CD4-positive, alpha-beta T cell treated with Interleukin-17A for 1 hour (primary cell): ENCODE measurements around the gene MYO7B.

Experiments
- DNase-seq: peaks from one replicate; pipeline ENCODE4 v3.0.0-alpha.2; 2020

MYO7B gene

DNA sequence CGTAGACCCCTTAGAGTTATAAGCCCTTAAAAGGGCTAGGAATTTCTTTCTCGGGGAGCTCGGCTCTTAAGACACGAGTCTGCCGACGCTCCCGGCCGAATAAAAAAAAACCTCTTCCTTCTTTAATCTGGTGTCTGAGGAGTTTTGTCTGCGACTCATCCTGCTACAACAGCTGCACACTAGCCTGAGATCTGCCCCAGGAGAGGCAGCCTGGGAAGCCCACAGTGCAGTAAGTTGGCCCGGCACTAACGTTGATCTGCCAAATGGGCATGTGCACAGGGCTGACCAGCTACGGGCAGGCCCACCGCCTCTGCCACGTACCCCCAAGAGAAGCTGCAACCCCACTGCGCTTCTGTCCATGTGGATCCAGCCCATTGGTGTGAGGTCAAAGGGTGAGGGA lies 148.3 kb downstream of the MYO7B start:
- DNase-seq: no peak

DNA sequence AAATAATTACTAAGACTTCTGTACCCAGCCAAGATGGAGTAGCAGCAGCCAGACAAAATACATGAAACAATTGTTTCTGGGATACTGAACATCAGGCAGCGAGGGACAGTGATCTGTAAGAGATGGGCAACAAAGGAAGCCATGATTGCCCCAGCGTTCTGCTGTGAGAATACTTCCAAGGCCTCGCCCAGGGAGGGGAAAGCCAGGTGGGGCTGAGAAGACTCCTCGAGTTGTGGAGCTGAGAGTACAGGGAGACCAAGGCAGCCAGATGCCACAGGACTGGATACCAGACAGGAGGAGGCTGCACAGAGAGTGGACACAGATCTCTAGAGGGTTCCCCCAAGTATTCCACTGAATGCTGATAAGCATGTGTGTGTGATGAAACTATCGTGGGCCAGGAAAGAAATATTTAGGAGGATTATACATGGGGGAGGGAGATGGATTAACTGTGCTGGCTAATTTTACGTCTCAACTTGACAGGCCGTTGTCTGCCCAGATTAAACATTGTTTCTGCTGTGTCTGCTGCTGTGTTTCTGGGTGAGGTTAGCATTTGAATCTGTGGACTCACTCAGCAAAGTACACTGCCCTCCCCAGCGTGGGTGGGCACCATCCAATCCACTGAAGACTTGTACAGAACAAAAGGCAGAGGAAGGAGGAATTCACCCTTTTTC lies 150.1 kb downstream of the MYO7B start:
- DNase-seq: no peak
